ENCODE data around the gene CCDC148.

The CCDC148 gene

GRCh38 chr2:158207354-158207753 is 249.2 kb downstream of the CCDC148 start:
- DNase-seq (ENCODE audit: low read depth): no peak

GRCh38 chr2:158205215-158205614 is 251.3 kb downstream of the CCDC148 start:
- DNase-seq (ENCODE audit: low read depth): no peak

- DNase-seq (ENCODE audit: low read depth): no peak
Measured at GRCh38 chr2:158204741-158205165, 251.8 kb downstream of the CCDC148 start.

- no peak for DNase-seq (ENCODE audit: low read depth)
Measured at GRCh38 chr2:158202161-158202815, 254.3 kb downstream of the CCDC148 start.

GRCh38 chr2:158199928-158200650 is 256.5 kb downstream of the CCDC148 start:
- no peak for DNase-seq (ENCODE audit: low read depth)

- no peak for DNase-seq (ENCODE audit: low read depth)
Measured at GRCh38 chr2:158197940-158198339, 258.6 kb downstream of the CCDC148 start.

GRCh38 chr2:158194229-158194628 is 262.3 kb downstream of the CCDC148 start:
- no peak for DNase-seq (ENCODE audit: low read depth)

GRCh38 chr2:158192515-158193443 is 263.8 kb downstream of the CCDC148 start:
- no peak for DNase-seq (ENCODE audit: low read depth)

- DNase-seq (ENCODE audit: low read depth): no peak
Measured at GRCh38 chr2:158191076-158191895, 265.3 kb downstream of the CCDC148 start.

- DNase-seq (ENCODE audit: low read depth): no peak
Measured at GRCh38 chr2:158189526-158189925, 267.0 kb downstream of the CCDC148 start.

- no peak for DNase-seq (ENCODE audit: low read depth)
Measured at GRCh38 chr2:158187908-158188307, 268.6 kb downstream of the CCDC148 start.

- DNase-seq (ENCODE audit: low read depth): no peak
Measured at GRCh38 chr2:158184556-158185343, 271.8 kb downstream of the CCDC148 start.

- no peak for DNase-seq (ENCODE audit: low read depth)
Measured at GRCh38 chr2:158184001-158184400, 272.6 kb downstream of the CCDC148 start.

GRCh38 chr2:158182676-158183295 is 273.8 kb downstream of the CCDC148 start:
- no peak for DNase-seq (ENCODE audit: low read depth)

- DNase-seq (ENCODE audit: low read depth): no peak
Measured at GRCh38 chr2:158181171-158181570, 275.4 kb downstream of the CCDC148 start.

- DNase-seq (ENCODE audit: low read depth): peak; percentile 1
Measured at GRCh38 chr2:158179660-158180059, 276.9 kb downstream of the CCDC148 start.

GRCh38 chr2:158178646-158179045 is 277.9 kb downstream of the CCDC148 start:
- peak; percentile 6 for DNase-seq (ENCODE audit: low read depth)

- no peak for DNase-seq (ENCODE audit: low read depth)
Measured at GRCh38 chr2:158174956-158175355, 281.6 kb downstream of the CCDC148 start.

- no peak for DNase-seq (ENCODE audit: low read depth)
Measured at GRCh38 chr2:158174495-158174894, 282.1 kb downstream of the CCDC148 start.

GRCh38 chr2:158172719-158173118 is 283.8 kb downstream of the CCDC148 start:
- no peak for DNase-seq (ENCODE audit: low read depth)

Measured in GM04504 (cell line).